Dedifferentiated amniotic fluid mesenchymal stem cell (primary cell): ENCODE results near the gene CEACAM7.
"Not testable (repeated sequence)": the region's sequence is repeated elsewhere in the genome, so short reads cannot be mapped to it uniquely, and the experiment has no call there.

ENCODE experiments used
- DNase-seq: peaks from one replicate; pipeline ENCODE4 v3.0.0-alpha.2; 2016; ENCODE audit errors: extremely low spot score

The CEACAM7 gene

GRCh38 chr19:41656756-41657155, 31.3 kb downstream of the CEACAM7 start:
- not testable (repeated sequence) for DNase-seq

GRCh38 chr19:41652250-41652649, 35.8 kb downstream of the CEACAM7 start:
- no peak for DNase-seq

- no peak for DNase-seq
These were observed 38.2 kb downstream of the CEACAM7 start for GRCh38 chr19:41649827-41650226.

- no peak for DNase-seq
These were observed 41.4 kb downstream of the CEACAM7 start for GRCh38 chr19:41646589-41647204.

GRCh38 chr19:41641879-41642485, 46.1 kb downstream of the CEACAM7 start:
- peak; percentile 15 for DNase-seq

GRCh38 chr19:41638641-41639081, 49.4 kb downstream of the CEACAM7 start:
- DNase-seq, result no peak

GRCh38 chr19:41637484-41637883, 50.6 kb downstream of the CEACAM7 start:
- DNase-seq, result no peak

GRCh38 chr19:41627966-41628675, 59.9 kb downstream of the CEACAM7 start:
- DNase-seq, result no peak

- no peak for DNase-seq
These were observed 61.2 kb downstream of the CEACAM7 start, which contains the start of gene CEACAM4 for GRCh38 chr19:41626877-41627276. CEACAM4 (minus strand) TSS chr19:41627074; CDS start chr19:41626963, 111 bp downstream.

- no peak for DNase-seq
These were observed 61.8 kb downstream of the CEACAM7 start for GRCh38 chr19:41626278-41626677.

GRCh38 chr19:41624937-41625336, 63.1 kb downstream of the CEACAM7 start:
- DNase-seq, result no peak

- DNase-seq, result no peak
These were observed 63.6 kb downstream of the CEACAM7 start for GRCh38 chr19:41624515-41624914.

- no peak for DNase-seq
These were observed 64.7 kb downstream of the CEACAM7 start for GRCh38 chr19:41623360-41623759.
